ENCODE measurements around the gene TMC4. TPM values are rescaled to one million over a fixed set of nuclear protein-coding genes. Genes with fewer than 3 reads are reported as not detected.
"Not testable (repeated sequence)": the region's sequence is repeated elsewhere in the genome, so short reads cannot be mapped to it uniquely, and the experiment has no call there.

The TMC4 gene
- total RNA-seq, 1 donor, result under 0.01 TPM

- DNase-seq (ENCODE audit: low read depth in 2 of 3, low spot score in 2 of 3), result no peak
Observed at GRCh38 chr19:54204767-54205468, 32.0 kb upstream of the TMC4 start.

- DNase-seq (ENCODE audit: low read depth in 2 of 3, low spot score in 2 of 3), result no peak
Observed at GRCh38 chr19:54203151-54203611, 30.2 kb upstream of the TMC4 start.

- DNase-seq (ENCODE audit: low read depth in 2 of 3, low spot score in 2 of 3), result no peak
Observed at GRCh38 chr19:54201980-54202379, 29.0 kb upstream of the TMC4 start.

GRCh38 chr19:54201172-54201701, 28.3 kb upstream of the TMC4 start:
- no peak for DNase-seq (ENCODE audit: low read depth in 2 of 3, low spot score in 2 of 3)

GRCh38 chr19:54199401-54199800, 26.4 kb upstream of the TMC4 start:
- no peak for DNase-seq (ENCODE audit: low read depth in 2 of 3, low spot score in 2 of 3)

GRCh38 chr19:54197121-54197520, 24.2 kb upstream of the TMC4 start:
- no peak for DNase-seq (ENCODE audit: low read depth in 2 of 3, low spot score in 2 of 3)

GRCh38 chr19:54196536-54196935, 23.6 kb upstream of the TMC4 start:
- DNase-seq (ENCODE audit: low read depth in 2 of 3, low spot score in 2 of 3), result no peak

- not testable (repeated sequence) for DNase-seq (ENCODE audit: low read depth in 2 of 3, low spot score in 2 of 3)
Observed at GRCh38 chr19:54194463-54194862, 21.5 kb upstream of the TMC4 start.

GRCh38 chr19:54193011-54193410, 20.1 kb upstream of the TMC4 start:
- DNase-seq (ENCODE audit: low read depth in 2 of 3, low spot score in 2 of 3), result no peak

GRCh38 chr19:54191811-54192453, 19.0 kb upstream of the TMC4 start:
- no peak for DNase-seq (ENCODE audit: low read depth in 2 of 3, low spot score in 2 of 3)

GRCh38 chr19:54191011-54191810, 18.3 kb upstream of the TMC4 start, which contains the start of gene TSEN34:
TSEN34 (plus strand) TSS chr19:54191308; CDS start chr19:54191365, 57 bp downstream.
- DNase-seq (ENCODE audit: low read depth in 2 of 3, low spot score in 2 of 3), result peak in 2 of 3 donors; percentile 92

- DNase-seq (ENCODE audit: low read depth in 2 of 3, low spot score in 2 of 3), result peak; percentile 99 to 100 (median 100)
Observed at GRCh38 chr19:54190503-54191010, 17.6 kb upstream of the TMC4 start.

GRCh38 chr19:54189735-54190502, 17.0 kb upstream of the TMC4 start:
- DNase-seq (ENCODE audit: low read depth in 2 of 3, low spot score in 2 of 3), result peak; percentile 99 to 100 (median 100)

- no peak for DNase-seq (ENCODE audit: low read depth in 2 of 3, low spot score in 2 of 3)
Observed at GRCh38 chr19:54189145-54189734, 16.3 kb upstream of the TMC4 start, which contains the start of gene MBOAT7. MBOAT7 (minus strand) TSS chr19:54189580; CDS start chr19:54188508, 1,072 bp downstream.

GRCh38 chr19:54188215-54188871, 15.4 kb upstream of the TMC4 start:
- peak in 2 of 3 donors; percentile 94 to 98 for DNase-seq (ENCODE audit: low read depth in 2 of 3, low spot score in 2 of 3)

GRCh38 chr19:54186934-54187381, 14.0 kb upstream of the TMC4 start:
- DNase-seq (ENCODE audit: low read depth in 2 of 3, low spot score in 2 of 3), result no peak

GRCh38 chr19:54186351-54186750, 13.4 kb upstream of the TMC4 start:
- DNase-seq (ENCODE audit: low read depth in 2 of 3, low spot score in 2 of 3), result no peak

- no peak for DNase-seq (ENCODE audit: low read depth in 2 of 3, low spot score in 2 of 3)
Observed at GRCh38 chr19:54183431-54183830, 10.5 kb upstream of the TMC4 start.

- not testable (repeated sequence) for DNase-seq (ENCODE audit: low read depth in 2 of 3, low spot score in 2 of 3)
Observed at GRCh38 chr19:54181894-54182293, 8.9 kb upstream of the TMC4 start.
